K562 (cell line): ENCODE results near the gene MITF. TPM values are rescaled to one million over a fixed set of nuclear protein-coding genes. Genes with fewer than 3 reads are reported as not detected.

Source experiments
- CCAR2 ChIP-seq: fragments of 200-400 bp; formaldehyde crosslinking; IDR thresholded peaks from 2 replicates; pipeline ENCODE4 v1.6.1; 2017; ENCODE audit warnings: mild to moderate bottlenecking, low read depth, low read length
- RBM17 ChIP-seq: fragments of 200-400 bp; formaldehyde crosslinking; IDR thresholded peaks from 2 replicates; pipeline ENCODE4 v1.6.1; 2017; ENCODE audit warnings: low read depth, mild to moderate bottlenecking, low read length, borderline replicate concordance
- ZBED1 ChIP-seq: IDR thresholded peaks from 2 replicates; pipeline ENCODE4 v1.6.1; 2014
- polyA plus RNA-seq, 8 experiments: library from polyadenylated mRNA; depleted of rRNA in 4 of 8; stranded (reverse) in 5 of 8; unstranded in 3 of 8; fragments of >200 nt; fragmentation: Nextera tagmentation in 2 of 8; fragmentation: Illumina TruSeq in 1 of 8; extraction: Ambion mirVana in 2 of 8; extraction: Trizol in 1 of 8; gene quantifications; 2 replicates each; pipeline versions ENCODE4 v1.2.1 to v1.2.3, GENCODE V29; 2011 to 2014; ENCODE audit warnings: inconsistent platforms in 1 of 8, missing spikeins in 1 of 8
- total RNA-seq, 7 experiments: library from RNA; depleted of rRNA in 6 of 7; stranded (reverse); fragments of >200 nt in 6 of 7; fragmentation: Illumina TruSeq in 2 of 7; extraction: Trizol in 2 of 7; gene quantifications; 2 replicates each; pipeline versions ENCODE4 v1.2.1 to v1.2.3, GENCODE V29; 2011 to 2021; ENCODE audit warnings: low replicate concordance in 1 of 7
- TF ChIP-seq, protein P1 (sequence below): fragments of 450-650 bp; IDR thresholded peaks from 2 replicates; pipeline ENCODE4 v1.6.1; 2016; ENCODE audit warnings: low read depth

Gene MITF
- total and polyA plus RNA-seq, 9 of the 15 experiments (the other 6 are each of a cell fraction or from before 2014, with no cell fraction given): 5.6 to 14.9 (median 11.1) TPM

DNA sequence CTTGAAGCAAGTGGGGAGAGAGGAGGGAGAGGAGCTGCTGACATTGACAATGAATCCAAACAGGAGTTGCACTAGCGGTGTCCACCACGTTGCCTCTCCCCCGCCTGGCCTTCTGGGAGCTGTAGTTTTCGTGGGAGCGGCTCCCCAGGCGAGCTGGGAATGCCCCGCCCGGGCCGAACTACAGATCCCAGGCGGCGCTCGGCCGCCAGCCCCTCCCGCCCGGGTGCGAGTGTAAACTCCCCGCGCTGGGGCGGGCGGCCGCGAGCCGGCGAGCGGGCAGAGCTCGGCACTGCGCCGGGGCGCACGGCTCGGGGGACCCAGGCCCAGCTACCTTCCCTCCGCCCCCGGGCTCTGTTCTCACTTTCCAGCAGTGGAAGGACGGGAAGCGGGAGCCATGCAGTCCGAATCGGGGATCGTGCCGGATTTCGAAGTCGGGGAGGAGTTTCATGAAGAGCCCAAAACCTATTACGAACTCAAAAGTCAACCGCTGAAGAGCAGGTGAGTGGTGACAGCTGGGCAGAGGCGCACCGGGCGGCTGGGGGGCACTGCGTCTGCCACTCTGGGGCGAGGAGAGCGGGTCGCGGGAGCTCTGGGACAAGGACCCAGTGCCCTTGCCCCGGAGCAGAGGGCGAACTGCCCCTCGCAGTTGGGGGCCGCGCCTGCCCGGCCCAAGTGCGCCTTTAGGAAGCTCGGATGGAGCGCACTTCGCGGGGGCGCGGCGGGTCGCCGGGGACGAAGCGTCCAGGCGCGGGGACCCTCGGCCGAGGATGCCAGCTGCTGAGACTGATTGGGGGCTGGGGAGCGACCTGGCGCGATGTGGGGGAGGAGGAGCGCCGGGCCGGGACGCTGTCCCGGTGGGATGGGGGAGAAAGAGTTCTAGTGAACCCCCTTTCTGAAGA lies at the start of gene MITF (continued):
- TF ChIP-seq, protein P1, sequence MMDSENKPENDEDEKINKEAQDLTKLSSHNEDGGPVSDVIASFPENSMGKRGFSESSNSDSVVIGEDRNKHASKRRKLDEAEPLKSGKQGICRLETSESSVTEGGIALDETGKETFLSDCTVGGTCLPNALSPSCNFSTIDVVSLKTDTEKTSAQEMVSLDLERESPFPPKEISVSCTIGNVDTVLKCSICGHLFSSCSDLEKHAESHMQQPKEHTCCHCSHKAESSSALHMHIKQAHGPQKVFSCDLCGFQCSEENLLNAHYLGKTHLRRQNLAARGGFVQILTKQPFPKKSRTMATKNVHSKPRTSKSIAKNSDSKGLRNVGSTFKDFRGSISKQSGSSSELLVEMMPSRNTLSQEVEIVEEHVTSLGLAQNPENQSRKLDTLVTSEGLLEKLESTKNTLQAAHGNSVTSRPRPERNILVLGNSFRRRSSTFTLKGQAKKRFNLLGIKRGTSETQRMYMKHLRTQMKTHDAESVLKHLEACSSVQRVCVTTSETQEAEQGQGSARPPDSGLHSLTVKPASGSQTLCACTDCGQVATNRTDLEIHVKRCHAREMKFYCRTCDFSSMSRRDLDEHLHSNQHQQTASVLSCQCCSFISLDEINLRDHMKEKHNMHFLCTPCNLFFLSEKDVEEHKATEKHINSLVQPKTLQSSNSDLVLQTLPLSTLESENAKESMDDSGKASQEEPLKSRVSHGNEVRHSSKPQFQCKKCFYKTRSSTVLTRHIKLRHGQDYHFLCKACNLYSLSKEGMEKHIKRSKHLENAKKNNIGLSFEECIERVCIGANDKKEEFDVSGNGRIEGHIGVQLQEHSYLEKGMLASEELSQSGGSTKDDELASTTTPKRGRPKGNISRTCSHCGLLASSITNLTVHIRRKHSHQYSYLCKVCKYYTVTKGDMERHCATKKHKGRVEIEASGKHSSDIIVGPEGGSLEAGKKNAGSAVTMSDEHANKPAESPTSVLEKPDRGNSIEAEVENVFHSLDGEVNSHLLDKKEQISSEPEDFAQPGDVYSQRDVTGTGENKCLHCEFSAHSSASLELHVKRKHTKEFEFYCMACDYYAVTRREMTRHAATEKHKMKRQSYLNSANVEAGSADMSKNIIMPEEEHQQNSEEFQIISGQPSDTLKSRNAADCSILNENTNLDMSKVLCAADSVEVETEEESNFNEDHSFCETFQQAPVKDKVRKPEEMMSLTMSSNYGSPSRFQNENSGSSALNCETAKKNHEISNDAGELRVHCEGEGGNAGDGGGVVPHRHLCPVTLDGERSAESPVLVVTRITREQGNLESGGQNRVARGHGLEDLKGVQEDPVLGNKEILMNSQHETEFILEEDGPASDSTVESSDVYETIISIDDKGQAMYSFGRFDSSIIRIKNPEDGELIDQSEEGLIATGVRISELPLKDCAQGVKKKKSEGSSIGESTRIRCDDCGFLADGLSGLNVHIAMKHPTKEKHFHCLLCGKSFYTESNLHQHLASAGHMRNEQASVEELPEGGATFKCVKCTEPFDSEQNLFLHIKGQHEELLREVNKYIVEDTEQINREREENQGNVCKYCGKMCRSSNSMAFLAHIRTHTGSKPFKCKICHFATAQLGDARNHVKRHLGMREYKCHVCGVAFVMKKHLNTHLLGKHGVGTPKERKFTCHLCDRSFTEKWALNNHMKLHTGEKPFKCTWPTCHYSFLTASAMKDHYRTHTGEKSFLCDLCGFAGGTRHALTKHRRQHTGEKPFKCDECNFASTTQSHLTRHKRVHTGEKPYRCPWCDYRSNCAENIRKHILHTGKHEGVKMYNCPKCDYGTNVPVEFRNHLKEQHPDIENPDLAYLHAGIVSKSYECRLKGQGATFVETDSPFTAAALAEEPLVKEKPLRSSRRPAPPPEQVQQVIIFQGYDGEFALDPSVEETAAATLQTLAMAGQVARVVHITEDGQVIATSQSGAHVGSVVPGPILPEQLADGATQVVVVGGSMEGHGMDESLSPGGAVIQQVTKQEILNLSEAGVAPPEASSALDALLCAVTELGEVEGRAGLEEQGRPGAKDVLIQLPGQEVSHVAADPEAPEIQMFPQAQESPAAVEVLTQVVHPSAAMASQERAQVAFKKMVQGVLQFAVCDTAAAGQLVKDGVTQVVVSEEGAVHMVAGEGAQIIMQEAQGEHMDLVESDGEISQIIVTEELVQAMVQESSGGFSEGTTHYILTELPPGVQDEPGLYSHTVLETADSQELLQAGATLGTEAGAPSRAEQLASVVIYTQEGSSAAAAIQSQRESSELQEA: no peak
- TF ChIP-seq RBM17 (no peak), ZBED1 (no peak), CCAR2 (no peak)
